ENCODE data around the gene PPP5C.

GRCh38 chr19:46350758-46351159, 3.9 kb downstream of the PPP5C start:
- TF ChIP-seq CTCF (conservative IDR thresholded peaks at IDR 0.05; ENCODE audit: low read length) (no peak), EZH2phosphoT487 (IDR thresholded peaks at IDR 0.05; ENCODE audit: borderline replicate concordance, low read depth, low read length) (no peak)

All from OCI-LY7 (cell line).